ENCODE data around the gene MFAP2. TPM values are rescaled to one million over a fixed set of nuclear protein-coding genes. Genes with fewer than 3 reads are reported as not detected.

The MFAP2 gene
- total and polyA plus RNA-seq, 9 donors = 16.0 to 83.6 (median 36.1) TPM

GRCh38 chr1:16975838-16976237 is 4.6 kb downstream of the MFAP2 start:
- Histone ChIP-seq H3K27me3 (no peaks in the 10 kb centered on the region), H3K4me1 (ENCODE audit: insufficient read depth) (peaks cover 10% of the 10 kb centered on the region), H3K27ac (peak overlapping the region in 1 of 2 donors; percentile 10), H3K36me3 (no peaks in the 10 kb centered on the region), H3K4me3 (no peak overlapping the region), H3K9me3 (no peaks in the 10 kb centered on the region)
- 92 to 94% (median 93%) methylated on average over 14 of the region's 14 CpGs for WGBS, 3 donors
- no peak for TF ChIP-seq POLR2A (IDR thresholded peaks at IDR 0.05)
- TF ChIP-seq, protein P1, sequence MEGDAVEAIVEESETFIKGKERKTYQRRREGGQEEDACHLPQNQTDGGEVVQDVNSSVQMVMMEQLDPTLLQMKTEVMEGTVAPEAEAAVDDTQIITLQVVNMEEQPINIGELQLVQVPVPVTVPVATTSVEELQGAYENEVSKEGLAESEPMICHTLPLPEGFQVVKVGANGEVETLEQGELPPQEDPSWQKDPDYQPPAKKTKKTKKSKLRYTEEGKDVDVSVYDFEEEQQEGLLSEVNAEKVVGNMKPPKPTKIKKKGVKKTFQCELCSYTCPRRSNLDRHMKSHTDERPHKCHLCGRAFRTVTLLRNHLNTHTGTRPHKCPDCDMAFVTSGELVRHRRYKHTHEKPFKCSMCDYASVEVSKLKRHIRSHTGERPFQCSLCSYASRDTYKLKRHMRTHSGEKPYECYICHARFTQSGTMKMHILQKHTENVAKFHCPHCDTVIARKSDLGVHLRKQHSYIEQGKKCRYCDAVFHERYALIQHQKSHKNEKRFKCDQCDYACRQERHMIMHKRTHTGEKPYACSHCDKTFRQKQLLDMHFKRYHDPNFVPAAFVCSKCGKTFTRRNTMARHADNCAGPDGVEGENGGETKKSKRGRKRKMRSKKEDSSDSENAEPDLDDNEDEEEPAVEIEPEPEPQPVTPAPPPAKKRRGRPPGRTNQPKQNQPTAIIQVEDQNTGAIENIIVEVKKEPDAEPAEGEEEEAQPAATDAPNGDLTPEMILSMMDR (IDR thresholded peaks at IDR 0.05) = no peak
- no peak for TF ChIP-seq EP300 (IDR thresholded peaks at IDR 0.05)
- intact Hi-C loops (cut with DNase I) = no loop called here
- DNase-seq = no peak

- Histone ChIP-seq H3K4me3 (no peak overlapping the region), H3K27ac (no peak overlapping the region), H3K36me3 (no peaks in the 10 kb centered on the region), H3K27me3 (no peaks in the 10 kb centered on the region), H3K9me3 (no peaks in the 10 kb centered on the region), H3K4me1 (ENCODE audit: insufficient read depth) (peaks cover 10% of the 10 kb centered on the region)
- TF ChIP-seq, protein P1 (IDR thresholded peaks at IDR 0.05) = no peak
- no peak for TF ChIP-seq POLR2A (IDR thresholded peaks at IDR 0.05)
- TF ChIP-seq EP300 (IDR thresholded peaks at IDR 0.05) = no peak
- 57 to 75% (median 72%) methylated on average over 11 to 14 of the region's 14 CpGs for WGBS, 3 donors
- DNase-seq = no peak
- intact Hi-C loops (cut with DNase I) = no loop called here
These were observed 5.2 kb downstream of the MFAP2 start for GRCh38 chr1:16975211-16975610.

DNA sequence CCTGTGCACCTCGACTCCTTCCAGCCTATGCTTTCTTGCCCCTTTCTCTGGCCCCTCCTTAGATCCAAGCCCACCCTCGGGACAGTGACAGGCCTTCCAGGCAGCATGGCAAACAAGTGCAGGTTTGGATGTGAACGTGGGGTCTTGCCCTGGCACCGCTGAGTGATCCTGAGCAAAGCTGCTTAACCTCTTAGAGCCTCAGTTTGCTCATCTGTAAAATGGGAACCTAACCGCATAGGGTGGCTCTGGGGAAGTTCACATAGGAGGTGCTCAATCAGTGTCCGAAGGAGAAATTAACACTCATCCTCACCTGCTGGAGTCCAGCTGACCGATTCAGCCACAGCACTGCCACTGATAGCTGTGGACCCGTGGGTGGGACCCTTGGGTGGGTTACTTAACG is 7.2 kb downstream of the MFAP2 start:
- Histone ChIP-seq H3K36me3 (no peaks in the 10 kb centered on the region), H3K4me3 (no peak overlapping the region), H3K4me1 (ENCODE audit: insufficient read depth) (peaks cover 3% of the 10 kb centered on the region), H3K27ac (no peak overlapping the region), H3K27me3 (no peaks in the 10 kb centered on the region), H3K9me3 (no peaks in the 10 kb centered on the region)
- TF ChIP-seq EP300 (IDR thresholded peaks at IDR 0.05) (no peak), POLR2A (IDR thresholded peaks at IDR 0.05) (no peak)
- TF ChIP-seq, protein P1 (IDR thresholded peaks at IDR 0.05) = no peak
- intact Hi-C loops (cut with DNase I) = no loop called here
- DNase-seq = no peak
- WGBS, 3 donors = 84 to 88% (median 86%) methylated on average over 9 of the region's 9 CpGs

- intact Hi-C loops (cut with DNase I) = no loop called here
- TF ChIP-seq POLR2A (IDR thresholded peaks at IDR 0.05) = no peak
- TF ChIP-seq, protein P1 (IDR thresholded peaks at IDR 0.05) = no peak
- TF ChIP-seq EP300 (IDR thresholded peaks at IDR 0.05) = no peak
These were observed 8.1 kb downstream of the MFAP2 start for GRCh38 chr1:16972189-16972895.

More at GRCh38 chr1:16972189-16972895, 8.1 kb downstream of the MFAP2 start:
- 78 to 84% (median 84%) methylated on average over 10 to 11 of the region's 11 CpGs for WGBS, 3 donors
- Histone ChIP-seq H3K27me3 (no peaks in the 10 kb centered on the region), H3K27ac (no peak overlapping the region), H3K4me3 (no peak overlapping the region), H3K9me3 (no peaks in the 10 kb centered on the region), H3K36me3 (no peaks in the 10 kb centered on the region), H3K4me1 (ENCODE audit: insufficient read depth) (peaks cover 9% of the 10 kb centered on the region)
- DNase-seq = peak in 1 of 5 donors; percentile 40

Data from ovary (tissue), 9 donors.